KOPT-K1 (cell line): ENCODE measurements around the gene B4GALT1.
"Not testable (repeated sequence)": the region's sequence is repeated elsewhere in the genome, so short reads cannot be mapped to it uniquely, and the experiment has no call there.

Source experiments
- H3K27ac ChIP-seq: fragments of 200-600 bp; sonication (generic); 2 replicates; pipeline ENCODE4 v1.5.1; 2016; ENCODE audit warnings: antibody characterized with exemption, mild to moderate bottlenecking, low read depth, low read length; ENCODE audit not compliant: poor library complexity, severe bottlenecking
- H3K36me3 ChIP-seq: fragments of 200-600 bp; sonication (generic); 2 replicates; pipeline ENCODE4 v1.5.1; 2017; ENCODE audit warnings: antibody characterized with exemption, mild to moderate bottlenecking, low read length, moderate library complexity; ENCODE audit not compliant: insufficient read depth
- H3K9me3 ChIP-seq: fragments of 200-600 bp; sonication (generic); 2 replicates; pipeline ENCODE4 v1.5.1; 2017; ENCODE audit warnings: antibody characterized with exemption, low read length, mild to moderate bottlenecking; ENCODE audit not compliant: insufficient read depth, poor library complexity, severe bottlenecking

Gene B4GALT1

DNA sequence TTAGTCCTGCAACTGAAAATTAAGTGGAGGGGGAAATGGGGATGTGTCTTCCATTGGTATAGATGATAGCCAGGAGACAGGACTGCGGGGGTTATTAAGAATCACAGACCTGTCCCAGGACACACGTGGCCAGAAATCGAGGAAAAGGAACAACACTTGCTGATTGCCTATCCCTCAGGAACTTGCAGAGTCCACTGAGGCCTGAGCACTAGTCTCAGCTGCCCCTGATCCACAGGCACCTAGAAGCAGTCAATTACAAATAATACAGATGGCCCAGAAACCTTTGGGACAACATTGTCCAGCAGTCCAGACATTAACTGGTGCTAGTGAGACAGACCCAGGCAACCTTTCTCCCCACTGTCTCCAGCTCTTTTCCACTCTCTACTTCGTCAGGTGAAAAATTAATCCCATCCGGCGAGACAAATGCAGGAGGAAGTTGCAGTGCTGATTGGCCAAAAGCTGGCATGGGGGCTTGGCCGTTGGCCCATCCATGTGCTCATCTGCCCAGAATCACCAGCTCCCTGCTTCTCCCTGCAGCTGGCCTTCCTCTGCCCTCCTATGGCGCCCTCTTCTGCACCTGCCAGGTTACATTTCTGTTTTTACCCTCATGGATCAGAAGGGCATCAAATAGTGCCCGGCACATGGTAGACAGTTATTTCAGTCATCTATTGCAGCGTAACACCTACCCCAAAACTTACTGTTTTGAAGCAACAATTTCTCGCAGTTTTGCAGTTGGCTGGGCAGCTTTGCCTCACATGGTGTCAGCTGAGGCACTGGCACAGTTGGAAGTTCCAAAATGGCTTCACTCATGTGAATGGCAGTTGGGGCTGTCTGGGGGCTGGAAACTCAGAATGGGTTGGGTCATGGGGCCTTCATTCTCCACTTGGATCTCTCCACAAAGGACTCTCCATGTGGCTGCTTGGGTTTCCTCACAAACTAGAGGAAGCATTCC lies 3.6 kb upstream of the B4GALT1 start:
- no peaks in the 10 kb centered on the region for H3K36me3 ChIP-seq
- H3K27ac ChIP-seq: no peak overlapping the region
- H3K9me3 ChIP-seq: no peaks in the 10 kb centered on the region

- H3K36me3 ChIP-seq: no peaks in the 10 kb centered on the region
Observed at GRCh38 chr9:33168941-33169544, 1.9 kb upstream of the B4GALT1 start.

DNA sequence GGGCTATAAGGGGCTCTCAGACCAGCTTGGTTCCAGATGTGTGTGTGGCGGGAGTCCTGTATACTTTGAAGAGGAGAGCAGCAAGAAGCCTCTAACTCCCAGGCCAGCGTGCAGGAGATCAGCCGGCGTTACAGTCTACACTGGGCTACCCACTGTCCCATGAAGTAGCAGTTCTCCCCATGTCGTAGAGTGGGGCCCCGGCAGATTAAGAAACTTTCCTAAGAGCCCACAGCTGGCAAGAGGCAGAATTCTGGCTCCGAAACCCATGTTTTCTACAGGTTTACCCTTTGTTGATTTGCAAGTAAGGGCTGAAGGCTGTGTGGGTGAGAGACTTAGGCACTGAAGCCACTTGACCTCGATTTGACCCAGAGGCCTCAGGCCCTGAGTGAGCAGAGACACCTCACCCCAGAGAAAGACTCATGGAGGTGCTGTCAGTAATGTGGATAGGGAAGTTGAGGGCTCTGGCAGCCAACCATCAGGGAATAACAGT lies 881 bp upstream of the B4GALT1 start:
- Histone ChIP-seq H3K27ac (peak overlapping the region; percentile 77), H3K36me3 (no peaks in the 10 kb centered on the region), H3K9me3 (no peaks in the 10 kb centered on the region)

More at GRCh38 chr9:33168941-33169544, 1.9 kb upstream of the B4GALT1 start:
- Histone ChIP-seq H3K9me3 (no peaks in the 10 kb centered on the region), H3K27ac (no peak overlapping the region)

DNA sequence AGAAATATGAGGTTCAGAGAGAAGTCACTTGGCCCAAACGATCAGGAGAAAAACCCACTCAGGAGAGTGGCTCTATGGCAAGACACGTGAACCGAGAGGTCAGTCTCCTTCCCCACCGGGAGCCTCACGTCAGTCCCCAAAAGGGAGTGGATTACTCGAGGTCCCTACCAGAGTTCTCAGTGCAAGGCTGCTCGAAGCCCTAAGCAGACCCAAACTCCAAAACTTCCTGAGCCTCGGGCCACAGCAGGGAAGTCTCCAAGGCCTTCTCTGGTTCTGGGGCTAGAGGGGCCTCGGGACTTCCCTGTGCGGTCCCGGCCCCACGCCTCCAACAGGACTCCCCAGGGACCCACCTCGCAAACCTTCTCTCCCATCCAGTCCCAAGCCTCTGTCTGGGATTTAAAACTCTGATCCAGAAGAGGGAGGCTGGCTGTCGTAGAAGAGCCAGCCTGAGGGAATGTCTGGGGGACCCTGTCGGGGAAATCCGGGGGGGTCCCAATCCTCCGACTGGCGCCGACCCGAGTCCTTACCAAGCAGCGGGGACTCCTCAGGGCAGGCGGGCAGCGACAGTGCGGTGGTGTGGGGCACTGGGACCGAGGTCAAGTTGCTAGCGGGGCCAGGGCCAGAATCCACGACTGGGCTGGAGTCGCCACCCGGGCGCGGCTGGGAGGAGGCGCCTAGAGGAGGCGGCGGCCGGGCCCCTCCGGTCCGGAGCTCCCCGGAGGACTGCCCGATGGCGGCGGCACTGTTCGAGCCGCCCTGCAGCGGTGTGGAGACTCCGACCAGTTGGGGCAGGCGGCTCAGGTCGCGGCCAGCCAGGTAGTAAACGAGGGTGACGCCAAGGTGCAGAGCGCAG lies 679 bp downstream of the B4GALT1 start:
- no peaks in the 10 kb centered on the region for H3K36me3 ChIP-seq
- peak overlapping the region; percentile 77 for H3K27ac ChIP-seq
- no peaks in the 10 kb centered on the region for H3K9me3 ChIP-seq

- Histone ChIP-seq H3K36me3 (no peaks in the 10 kb centered on the region), H3K9me3 (no peaks in the 10 kb centered on the region), H3K27ac (peak overlapping the region; percentile 77)
Observed at GRCh38 chr9:33165263-33166151, 1.6 kb downstream of the B4GALT1 start.

DNA sequence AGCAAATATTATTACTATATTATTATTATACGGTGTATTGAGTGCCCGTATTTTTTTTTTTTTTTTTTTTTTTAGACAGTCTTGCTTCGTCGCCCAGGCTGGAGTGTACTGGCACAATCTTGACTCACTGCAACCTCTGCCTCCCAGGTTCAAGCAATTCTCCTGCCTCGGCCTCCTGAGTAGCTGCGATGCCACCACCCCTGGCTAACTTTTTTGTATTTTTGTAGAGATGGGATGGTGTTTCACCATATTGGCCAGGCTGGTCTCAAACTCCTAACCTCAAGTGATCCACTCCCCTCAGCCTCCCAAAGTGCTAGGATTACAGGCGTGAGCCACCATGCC lies 2.2 kb downstream of the B4GALT1 start:
- H3K9me3 ChIP-seq, H3K36me3 ChIP-seq: not testable (repeated sequence)
- peak overlapping the region; percentile 77 for H3K27ac ChIP-seq

DNA sequence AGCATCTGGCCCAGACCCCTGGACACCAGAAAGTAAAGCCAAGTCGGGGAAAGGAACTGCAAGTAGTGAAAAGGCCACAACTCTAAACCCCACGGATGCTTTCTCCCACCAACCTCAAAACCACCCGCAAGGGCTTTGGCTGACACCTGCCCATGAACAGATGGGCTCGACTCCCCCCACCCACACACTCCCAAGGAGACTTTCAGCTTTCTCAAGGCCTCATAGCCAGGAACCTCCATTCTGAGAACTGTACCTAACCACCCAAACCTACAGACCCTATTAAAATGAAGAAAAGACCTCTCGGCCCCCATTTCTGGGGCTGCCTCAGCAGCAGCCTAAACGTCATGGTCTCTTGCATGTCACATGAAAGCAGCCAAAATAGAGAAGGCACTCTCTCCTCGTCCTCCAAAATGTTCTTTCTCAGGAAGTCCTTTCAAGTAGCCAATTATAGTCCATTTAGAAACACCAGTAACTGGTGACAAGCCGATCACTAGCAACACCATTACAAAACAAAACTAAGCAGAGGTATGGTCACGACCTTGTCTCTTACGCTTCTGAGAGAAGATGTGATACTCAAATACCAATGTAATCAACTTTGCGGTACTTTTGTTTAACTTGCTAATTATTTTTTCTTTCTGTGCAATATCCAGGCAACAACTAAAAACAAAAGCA lies 2.9 kb downstream of the B4GALT1 start:
- Histone ChIP-seq H3K27ac (peak overlapping the region; percentile 37), H3K36me3 (no peaks in the 10 kb centered on the region), H3K9me3 (no peaks in the 10 kb centered on the region)

GRCh38 chr9:33163433-33164137 lies 3.6 kb downstream of the B4GALT1 start:
- H3K36me3 ChIP-seq: no peaks in the 10 kb centered on the region
- peak overlapping the region; percentile 37 for H3K27ac ChIP-seq
- H3K9me3 ChIP-seq: no peaks in the 10 kb centered on the region

DNA sequence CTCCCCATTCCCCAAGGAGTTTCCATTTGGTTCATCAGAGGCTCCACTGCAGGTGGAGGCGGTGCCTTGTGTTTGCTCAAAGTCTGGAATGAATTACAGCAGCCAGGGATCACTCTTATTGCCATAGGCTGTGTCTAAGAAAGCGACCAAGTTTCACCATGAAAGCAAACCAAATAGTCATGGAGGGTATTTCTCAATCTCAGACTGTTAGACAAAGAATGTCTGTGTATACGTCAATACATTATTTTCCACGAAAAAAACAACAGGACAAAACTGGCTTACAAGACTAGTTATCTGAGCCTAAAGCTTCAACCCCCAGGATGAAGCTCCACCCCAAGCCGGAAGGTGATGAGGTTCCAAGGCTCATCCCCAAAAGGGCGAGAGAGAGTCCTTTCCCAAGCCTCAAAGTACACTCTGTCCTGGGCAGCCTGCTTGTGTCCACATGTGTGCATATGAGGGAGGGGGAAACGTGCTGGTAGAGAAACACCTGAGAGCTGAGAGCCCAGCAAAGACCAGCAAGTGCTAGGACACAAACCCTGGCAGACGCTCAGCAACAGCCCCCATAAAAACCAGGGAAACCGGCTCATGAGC lies 4.3 kb downstream of the B4GALT1 start:
- Histone ChIP-seq H3K27ac (no peak overlapping the region), H3K9me3 (no peaks in the 10 kb centered on the region)

DNA sequence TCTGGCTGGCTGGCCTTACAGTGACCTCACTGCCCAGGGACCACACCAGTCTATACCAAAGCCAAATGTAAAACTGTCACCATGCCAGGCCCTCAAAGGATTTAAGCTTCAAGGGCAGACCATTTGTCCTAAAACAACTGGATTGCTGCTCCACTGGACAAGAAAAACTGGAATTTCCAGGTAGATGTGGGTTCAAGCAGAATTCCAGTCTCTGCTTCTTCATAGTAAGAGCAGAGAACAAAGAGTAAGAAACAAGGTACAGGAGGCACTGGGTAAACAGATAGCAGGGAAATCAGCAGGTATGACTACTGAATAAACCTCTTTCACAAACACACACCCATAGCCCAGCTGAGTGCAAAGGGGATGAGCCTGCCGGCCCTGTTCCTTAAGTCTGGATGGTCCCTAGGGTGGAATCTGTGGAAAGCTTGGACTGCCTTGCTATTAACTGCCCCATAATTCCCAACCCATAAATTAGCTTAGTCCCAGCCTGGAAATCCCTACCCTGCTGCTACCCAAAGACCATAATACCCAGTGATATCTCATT lies 5.5 kb downstream of the B4GALT1 start:
- Histone ChIP-seq H3K9me3 (no peaks in the 10 kb centered on the region), H3K27ac (no peak overlapping the region), H3K36me3 (no peaks in the 10 kb centered on the region)

More for the DNA sequence above, 4.3 kb downstream of the B4GALT1 start:
- no peaks in the 10 kb centered on the region for H3K36me3 ChIP-seq

- no peaks in the 10 kb centered on the region for H3K9me3 ChIP-seq
- no peak overlapping the region for H3K27ac ChIP-seq
- no peaks in the 10 kb centered on the region for H3K36me3 ChIP-seq
Observed at GRCh38 chr9:33161011-33161588, 6.0 kb downstream of the B4GALT1 start.

DNA sequence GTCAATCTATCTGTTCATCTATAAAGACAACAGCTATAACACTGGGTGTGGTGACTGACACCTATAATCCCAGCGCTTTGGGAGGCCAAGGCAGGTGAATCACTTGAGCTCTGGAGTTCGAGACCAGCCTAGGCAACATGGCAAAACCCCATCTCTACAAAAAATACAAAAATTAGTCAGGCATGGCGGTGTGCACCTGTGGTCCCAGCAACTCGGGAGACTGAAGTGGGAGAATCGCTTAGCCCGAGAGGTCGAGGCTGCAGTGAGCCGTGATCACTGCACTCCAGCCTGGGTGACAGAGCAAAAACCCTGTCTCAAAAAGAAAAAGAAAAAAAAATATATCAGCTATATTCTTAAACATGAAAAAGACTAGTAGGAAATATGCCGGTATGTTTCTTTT lies 6.7 kb downstream of the B4GALT1 start:
- not testable (repeated sequence) for H3K9me3 ChIP-seq, H3K27ac ChIP-seq, H3K36me3 ChIP-seq

DNA sequence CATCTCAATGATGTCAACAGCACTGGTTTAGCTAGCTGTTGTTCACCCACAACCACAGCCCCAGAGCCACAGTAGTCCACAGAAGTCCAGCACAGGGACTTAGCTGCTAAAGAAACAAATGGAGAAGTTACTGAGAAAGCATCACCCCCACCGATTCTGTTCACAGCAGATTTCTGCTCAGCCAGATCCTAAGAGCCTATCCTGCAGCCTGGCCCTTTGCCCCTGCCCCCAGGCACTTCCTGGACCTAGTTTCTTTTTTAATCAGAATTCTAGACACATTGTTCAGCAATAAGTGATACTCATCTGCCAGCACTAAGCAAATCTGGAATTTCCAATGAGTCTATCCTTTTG lies 7.4 kb downstream of the B4GALT1 start:
- H3K27ac ChIP-seq: peak overlapping the region; percentile 35
- no peaks in the 10 kb centered on the region for H3K36me3 ChIP-seq
- H3K9me3 ChIP-seq: no peaks in the 10 kb centered on the region
